ENCODE results near the gene ARMC2. TPM values are rescaled to one million over a fixed set of nuclear protein-coding genes. Genes with fewer than 3 reads are reported as not detected.
A peak's percentile ranks its signal among the peaks of the same experiment; 100 is the strongest.
"Not testable (repeated sequence)": the region's sequence is repeated elsewhere in the genome, so short reads cannot be mapped to it uniquely, and the experiment has no call there.

ARMC2 gene
- total RNA-seq, 2 donors from 2014 or later = 2.3 to 3.3 TPM

- ATAC-seq (no peak), DNase-seq (ENCODE audit: low spot score in 2 of 2) (no peak)
- H3K9me3 Mint-ChIP-seq = peaks cover 14 to 24% of the 10 kb centered on the region in 2 donors
- peaks cover 30 to 35% of the 10 kb centered on the region in 2 donors for H3K36me3 Mint-ChIP-seq
- no peak overlapping the region for H3K27ac Mint-ChIP-seq
These were observed 29.0 kb downstream of the ARMC2 start for GRCh38 chr6:108877046-108877751.

- H3K36me3 Mint-ChIP-seq = peaks cover 30 to 37% of the 10 kb centered on the region in 2 donors
- peaks cover 14 to 27% of the 10 kb centered on the region in 2 donors for H3K9me3 Mint-ChIP-seq
- ATAC-seq = no peak
- H3K27ac Mint-ChIP-seq = no peak overlapping the region
- no peak for DNase-seq (ENCODE audit: low spot score in 2 of 2)
These were observed 30.7 kb downstream of the ARMC2 start for GRCh38 chr6:108878942-108879341.

GRCh38 chr6:108883172-108883571 is 35.0 kb downstream of the ARMC2 start:
- DNase-seq (ENCODE audit: low spot score in 2 of 2) (no peak), ATAC-seq (peak; percentile 91 to 95)
- Mint-ChIP-seq H3K36me3 (peaks cover 31 to 35% of the 10 kb centered on the region in 2 donors), H3K27ac (peak overlapping the region; percentile 1 to 6), H3K9me3 (peaks cover 14 to 27% of the 10 kb centered on the region in 2 donors)

GRCh38 chr6:108884211-108885059 is 36.2 kb downstream of the ARMC2 start:
- peaks cover 6 to 22% of the 10 kb centered on the region in 2 donors for H3K9me3 Mint-ChIP-seq
- H3K36me3 Mint-ChIP-seq = peaks cover 18 to 32% of the 10 kb centered on the region in 2 donors
- H3K27ac Mint-ChIP-seq = no peak overlapping the region
- DNase-seq (ENCODE audit: low spot score in 2 of 2) (no peak), ATAC-seq (no peak)

GRCh38 chr6:108888052-108888451 is 39.8 kb downstream of the ARMC2 start:
- H3K27ac Mint-ChIP-seq = no peak overlapping the region
- no peak for DNase-seq (ENCODE audit: low spot score in 2 of 2)
- no peaks in the 10 kb centered on the region for H3K9me3 Mint-ChIP-seq
- no peak for ATAC-seq
- H3K36me3 Mint-ChIP-seq = peaks cover 7 to 8% of the 10 kb centered on the region in 2 donors

- DNase-seq (ENCODE audit: low spot score in 2 of 2) (no peak), ATAC-seq (peak in 1 of 2 donors; percentile 87)
- Mint-ChIP-seq H3K27ac (no peak overlapping the region), H3K9me3 (no peaks in the 10 kb centered on the region), H3K36me3 (peaks cover 7 to 8% of the 10 kb centered on the region in 2 donors)
These were observed 40.5 kb downstream of the ARMC2 start for GRCh38 chr6:108888745-108889144.

GRCh38 chr6:108890898-108891297 is 42.7 kb downstream of the ARMC2 start:
- not testable (repeated sequence) for H3K36me3 Mint-ChIP-seq; ATAC-seq; H3K27ac Mint-ChIP-seq; DNase-seq (ENCODE audit: low spot score in 2 of 2); H3K9me3 Mint-ChIP-seq

GRCh38 chr6:108895571-108895970 is 47.3 kb downstream of the ARMC2 start:
- Mint-ChIP-seq H3K36me3 (no peaks in the 10 kb centered on the region), H3K9me3 (no peaks in the 10 kb centered on the region), H3K27ac (peak overlapping the region in 1 of 2 donors; percentile 67)
- no peak for DNase-seq (ENCODE audit: low spot score in 2 of 2)
- peak in 1 of 2 donors; percentile 84 for ATAC-seq

GRCh38 chr6:108896111-108896661 is 48.0 kb downstream of the ARMC2 start:
- Mint-ChIP-seq H3K27ac (peak overlapping the region; percentile 56 to 67), H3K36me3 (no peaks in the 10 kb centered on the region), H3K9me3 (no peaks in the 10 kb centered on the region)
- ATAC-seq = peak; percentile 52 to 60
- no peak for DNase-seq (ENCODE audit: low spot score in 2 of 2)

GRCh38 chr6:108897371-108897770 is 49.1 kb downstream of the ARMC2 start:
- H3K9me3 Mint-ChIP-seq = no peaks in the 10 kb centered on the region
- ATAC-seq (no peak), DNase-seq (ENCODE audit: low spot score in 2 of 2) (no peak)
- no peaks in the 10 kb centered on the region for H3K36me3 Mint-ChIP-seq
- no peak overlapping the region for H3K27ac Mint-ChIP-seq

- H3K36me3 Mint-ChIP-seq = no peaks in the 10 kb centered on the region
- H3K9me3 Mint-ChIP-seq = no peaks in the 10 kb centered on the region
- DNase-seq (ENCODE audit: low spot score in 2 of 2) = no peak
- peak overlapping the region in 1 of 2 donors; percentile 59 for H3K27ac Mint-ChIP-seq
- peak in 1 of 2 donors; percentile 40 for ATAC-seq
These were observed 54.2 kb downstream of the ARMC2 start for GRCh38 chr6:108902382-108902792.

- no peak for ATAC-seq
- no peak for DNase-seq (ENCODE audit: low spot score in 2 of 2)
- Mint-ChIP-seq H3K9me3 (no peaks in the 10 kb centered on the region), H3K27ac (no peak overlapping the region), H3K36me3 (no peaks in the 10 kb centered on the region)
These were observed 55.6 kb downstream of the ARMC2 start for GRCh38 chr6:108903796-108904195.

- no peaks in the 10 kb centered on the region for H3K9me3 Mint-ChIP-seq
- H3K36me3 Mint-ChIP-seq = no peaks in the 10 kb centered on the region
- peak; percentile 13 to 28 for ATAC-seq
- no peak for DNase-seq (ENCODE audit: low spot score in 2 of 2)
- no peak overlapping the region for H3K27ac Mint-ChIP-seq
These were observed 56.5 kb downstream of the ARMC2 start for GRCh38 chr6:108904741-108905140.

- ATAC-seq (peak in 1 of 2 donors; percentile 66), DNase-seq (ENCODE audit: low spot score in 2 of 2) (peak in 1 of 2 donors; percentile 57)
- Mint-ChIP-seq H3K27ac (no peak overlapping the region), H3K9me3 (no peaks in the 10 kb centered on the region), H3K36me3 (no peaks in the 10 kb centered on the region)
These were observed 66.2 kb downstream of the ARMC2 start for GRCh38 chr6:108914235-108915022.

GRCh38 chr6:108915258-108915657 is 67.0 kb downstream of the ARMC2 start:
- Mint-ChIP-seq H3K9me3 (no peaks in the 10 kb centered on the region), H3K36me3 (no peaks in the 10 kb centered on the region), H3K27ac (no peak overlapping the region)
- DNase-seq (ENCODE audit: low spot score in 2 of 2) (no peak), ATAC-seq (no peak)

GRCh38 chr6:108916026-108916686 is 67.9 kb downstream of the ARMC2 start:
- DNase-seq (ENCODE audit: low spot score in 2 of 2) = no peak
- H3K9me3 Mint-ChIP-seq = no peaks in the 10 kb centered on the region
- no peaks in the 10 kb centered on the region for H3K36me3 Mint-ChIP-seq
- no peak overlapping the region for H3K27ac Mint-ChIP-seq
- peak; percentile 59 to 90 for ATAC-seq

All from activated naive CD4-positive, alpha-beta T cell treated with anti-CD3 and anti-CD28 coated beads, Interleukin-2, amount 50 U/mL, for 72 hours (primary cell).